ENCODE results near the gene CACNA2D3.

GRCh38 chr3:54169524-54169923 is 47.2 kb downstream of the CACNA2D3 start:
- TF ChIP-seq CTCF (IDR thresholded peaks at IDR 0.05) = no peak
- TF ChIP-seq ZFX (IDR thresholded peaks at IDR 0.05; ENCODE audit: borderline replicate concordance) = no peak
